Skeletal muscle cell (primary cell): ENCODE results near the gene PCDH1.

Source experiments
- DNase-seq: peaks from one replicate; pipeline ENCODE4 v3.0.0-alpha.2; 2010; ENCODE audit warnings: low read depth
- H3K4me3 ChIP-seq: 2 replicates; pipeline ENCODE4 v1.5.1; 2011; ENCODE audit warnings: low read depth, mild to moderate bottlenecking, control low read depth, low read length, moderate library complexity

PCDH1 gene

DNA sequence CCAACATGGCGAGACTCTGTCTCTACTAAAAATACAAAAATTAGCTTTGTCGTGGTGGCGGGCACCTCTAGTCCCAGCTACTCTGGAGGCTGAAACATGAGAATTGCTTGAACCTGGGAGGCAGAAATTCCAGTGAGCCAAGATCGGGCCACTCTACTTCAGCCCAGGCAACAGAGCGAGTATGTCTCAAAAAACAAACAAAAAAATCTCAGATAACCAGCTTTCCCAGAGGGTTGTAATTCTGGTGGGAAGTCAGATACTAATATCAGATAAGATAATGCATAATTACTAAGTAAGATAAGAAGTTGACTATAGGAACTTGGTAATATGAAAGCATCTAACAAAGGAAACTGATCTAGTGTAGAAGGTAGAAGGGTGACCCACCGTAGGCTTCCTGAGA lies 60.6 kb downstream of the PCDH1 start:
- DNase-seq = no peak
- no peak overlapping the region for H3K4me3 ChIP-seq

GRCh38 chr5:141816598-141817399 lies 61.4 kb downstream of the PCDH1 start:
- no peak for DNase-seq
- no peak overlapping the region for H3K4me3 ChIP-seq

DNA sequence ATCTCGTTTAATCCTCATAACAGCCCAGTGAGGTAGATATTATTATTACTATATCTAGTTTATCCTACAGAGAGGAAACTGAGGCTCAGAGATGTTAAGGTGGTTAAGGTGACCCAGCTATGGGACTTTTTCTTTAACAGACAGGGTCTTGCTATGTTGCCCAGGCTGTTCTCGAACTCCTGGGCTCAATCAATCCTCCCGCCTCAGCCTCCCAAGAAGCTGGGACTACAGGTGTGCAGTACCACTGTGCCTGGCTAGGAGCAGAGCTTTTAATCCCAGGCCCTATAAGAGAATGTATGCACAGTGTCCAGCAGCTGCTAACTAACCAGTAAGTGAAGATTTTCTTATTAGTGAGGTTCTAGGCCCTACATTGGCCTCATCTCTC lies 62.4 kb downstream of the PCDH1 start:
- no peak for DNase-seq
- H3K4me3 ChIP-seq = no peak overlapping the region

GRCh38 chr5:141815051-141815795 lies 63.0 kb downstream of the PCDH1 start:
- no peak for DNase-seq

DNA sequence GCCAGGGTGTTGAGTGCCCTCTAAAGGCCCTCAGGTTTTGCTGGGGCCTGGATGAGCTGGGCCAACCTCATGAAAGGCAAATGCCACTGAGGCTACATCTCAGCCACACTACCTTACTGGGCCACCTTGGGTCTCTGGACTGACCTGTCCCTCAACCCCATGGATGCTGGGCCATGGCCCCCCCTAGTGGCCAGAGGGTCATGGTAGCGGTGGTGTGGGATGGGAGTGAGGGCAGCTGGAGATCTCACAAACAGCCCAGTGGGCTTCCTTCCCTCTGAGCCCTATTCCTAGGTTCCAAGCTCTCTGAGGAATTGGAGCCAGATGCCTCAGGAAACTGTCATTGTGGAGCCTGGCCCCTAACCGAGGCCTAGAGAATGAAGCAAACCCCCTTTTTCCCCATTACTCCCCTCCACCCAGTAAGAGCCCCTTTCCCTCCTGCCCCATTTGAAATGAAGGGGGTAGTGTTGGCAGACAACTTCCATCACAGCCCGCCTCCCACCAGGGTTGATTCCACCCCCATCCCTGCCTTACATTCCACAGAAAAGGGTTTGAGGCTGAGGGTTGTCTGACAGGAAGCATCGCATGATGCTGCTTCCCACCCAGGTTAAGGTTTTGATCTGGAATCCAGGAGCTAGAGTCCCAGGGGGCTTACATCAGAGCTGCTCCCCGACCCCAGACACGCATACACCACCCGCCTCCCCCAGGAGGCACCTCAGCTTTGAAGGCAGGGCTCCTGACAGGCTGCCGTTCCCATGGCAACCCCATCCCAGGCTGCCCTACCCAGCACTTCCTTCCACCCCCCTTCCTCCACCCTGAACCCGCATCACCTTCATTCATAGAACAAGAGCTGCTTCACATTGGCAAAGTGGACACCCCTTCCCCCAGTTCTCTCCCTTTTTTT lies 63.9 kb downstream of the PCDH1 start:
- DNase-seq = no peak
- no peak overlapping the region for H3K4me3 ChIP-seq

More at GRCh38 chr5:141815051-141815795, 63.0 kb downstream of the PCDH1 start:
- H3K4me3 ChIP-seq = no peak overlapping the region

GRCh38 chr5:141812512-141812911 lies 65.7 kb downstream of the PCDH1 start:
- DNase-seq = no peak
- H3K4me3 ChIP-seq = no peak overlapping the region

DNA sequence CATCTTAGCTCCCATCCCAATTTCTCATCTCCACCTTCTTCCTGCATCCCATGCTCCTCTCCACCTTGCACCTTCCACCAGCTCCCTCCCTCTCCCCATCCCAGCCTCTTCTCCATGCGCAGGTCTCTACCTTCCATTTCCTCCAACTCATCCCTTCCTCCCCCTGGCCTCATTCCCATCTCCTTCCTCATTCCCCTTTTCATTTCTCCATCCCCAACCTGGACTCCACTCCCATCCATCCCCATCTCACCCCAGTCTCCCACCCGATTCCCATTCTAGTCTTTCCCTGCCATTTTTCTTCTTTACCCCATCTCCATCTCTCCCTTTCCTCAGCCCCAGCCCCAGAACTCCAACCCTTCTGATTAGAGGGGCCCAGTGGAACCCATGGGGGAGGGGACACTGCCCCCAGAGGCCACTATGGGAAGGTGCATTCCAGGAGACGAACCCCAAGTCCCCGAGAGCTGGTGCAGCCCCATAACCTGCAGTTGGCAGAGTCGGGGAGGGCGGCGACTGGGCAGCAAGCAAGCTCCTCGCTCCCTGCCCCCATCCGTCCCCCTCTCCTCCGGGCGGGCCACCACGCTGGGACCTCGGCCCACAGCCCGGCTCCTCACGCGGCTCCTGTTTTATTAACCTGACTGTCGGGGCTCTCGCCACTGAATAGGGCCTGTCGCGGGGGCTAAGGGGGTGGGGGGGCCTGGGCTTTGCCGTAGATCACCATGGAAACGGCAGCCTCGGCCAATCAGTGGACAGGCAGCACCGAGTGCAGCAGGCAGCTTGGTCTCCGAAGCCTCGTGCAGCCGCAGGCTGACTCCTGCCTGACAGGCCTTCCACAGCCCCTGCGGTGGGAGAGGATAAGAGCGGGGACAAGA lies 66.7 kb downstream of the PCDH1 start:
- no peak for DNase-seq
- H3K4me3 ChIP-seq = peak overlapping the region; percentile 7

DNA sequence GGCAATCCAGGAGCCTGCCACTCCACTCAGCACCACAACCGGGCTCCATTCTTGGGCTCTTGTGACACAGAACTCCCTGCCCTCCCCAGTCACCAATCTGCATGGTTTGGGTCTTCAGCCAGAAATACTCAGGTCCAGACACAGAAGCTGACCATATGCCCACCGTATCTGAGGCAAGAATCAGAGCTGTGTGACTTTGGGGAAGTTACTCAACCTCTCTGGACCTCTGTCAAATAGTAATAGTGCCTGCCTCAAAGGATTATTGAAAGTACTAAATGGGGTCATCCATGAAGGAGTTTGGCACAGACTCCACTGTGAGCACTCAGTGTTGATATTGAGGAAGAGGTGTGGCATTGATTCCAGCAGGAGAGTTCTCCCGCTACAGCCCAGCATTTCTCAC lies 67.5 kb downstream of the PCDH1 start:
- DNase-seq = no peak
- no peak overlapping the region for H3K4me3 ChIP-seq

DNA sequence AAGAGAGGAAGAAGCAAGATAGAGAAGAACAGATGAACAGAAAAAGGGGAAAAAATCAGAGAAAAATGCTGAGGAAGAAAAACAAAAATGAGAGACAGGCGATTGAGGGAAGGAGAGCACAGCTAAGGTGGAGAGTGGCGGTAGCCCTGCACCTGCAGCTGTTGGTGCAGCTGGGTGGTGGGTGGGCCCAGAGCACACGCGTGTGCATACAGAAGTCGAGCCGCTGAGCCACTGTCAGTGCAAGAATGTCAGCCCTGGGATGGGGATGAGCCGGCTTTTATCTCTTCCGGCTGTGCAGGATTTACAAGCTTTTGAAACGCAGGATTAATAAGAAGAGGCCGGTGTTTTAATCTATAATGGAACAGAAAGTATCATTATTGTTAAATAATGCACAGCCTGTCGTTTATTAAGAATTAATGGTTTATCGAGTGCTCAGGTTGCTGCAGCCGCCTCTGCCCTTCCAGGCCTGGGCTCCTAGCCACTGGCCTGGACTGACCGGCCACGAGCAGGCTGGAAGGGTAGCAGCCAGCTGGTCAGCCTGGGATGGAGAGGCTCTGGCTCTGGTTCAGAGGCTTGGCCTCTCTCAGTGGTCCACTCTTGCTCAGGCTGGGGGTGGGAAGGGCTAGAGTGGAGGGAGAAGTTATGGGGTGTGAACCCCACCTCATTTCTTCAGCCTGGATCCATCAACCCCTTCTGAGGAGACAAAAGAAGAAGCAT lies 68.7 kb downstream of the PCDH1 start:
- H3K4me3 ChIP-seq = no peak overlapping the region
- no peak for DNase-seq

- H3K4me3 ChIP-seq = no peak overlapping the region
- DNase-seq = no peak
Observed at GRCh38 chr5:141808857-141809256, 69.4 kb downstream of the PCDH1 start.

GRCh38 chr5:141807732-141808131 lies 70.5 kb downstream of the PCDH1 start:
- DNase-seq = no peak
- no peak overlapping the region for H3K4me3 ChIP-seq

DNA sequence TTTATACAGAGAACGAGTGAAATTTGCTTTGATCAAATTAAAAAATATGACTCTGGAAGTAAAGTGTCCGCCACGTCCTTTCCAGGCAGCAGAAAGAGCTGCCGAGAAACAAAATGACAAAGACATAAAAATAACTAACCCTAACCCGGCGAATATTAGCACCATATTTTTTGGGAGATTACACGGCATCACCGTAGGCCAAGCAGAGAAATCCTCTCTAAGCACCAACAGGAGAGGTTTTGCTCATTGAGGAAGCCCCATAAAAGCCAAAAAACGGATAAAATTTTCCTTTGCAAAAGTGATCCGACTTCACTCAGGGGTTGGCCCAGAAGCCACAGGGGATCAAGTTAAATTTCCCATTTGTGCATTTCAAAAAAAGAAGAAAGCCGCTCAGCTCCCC lies 70.9 kb downstream of the PCDH1 start:
- no peak for DNase-seq
- no peak overlapping the region for H3K4me3 ChIP-seq

- DNase-seq = no peak
- H3K4me3 ChIP-seq = no peak overlapping the region
Observed at GRCh38 chr5:141806626-141807025, 71.6 kb downstream of the PCDH1 start.

DNA sequence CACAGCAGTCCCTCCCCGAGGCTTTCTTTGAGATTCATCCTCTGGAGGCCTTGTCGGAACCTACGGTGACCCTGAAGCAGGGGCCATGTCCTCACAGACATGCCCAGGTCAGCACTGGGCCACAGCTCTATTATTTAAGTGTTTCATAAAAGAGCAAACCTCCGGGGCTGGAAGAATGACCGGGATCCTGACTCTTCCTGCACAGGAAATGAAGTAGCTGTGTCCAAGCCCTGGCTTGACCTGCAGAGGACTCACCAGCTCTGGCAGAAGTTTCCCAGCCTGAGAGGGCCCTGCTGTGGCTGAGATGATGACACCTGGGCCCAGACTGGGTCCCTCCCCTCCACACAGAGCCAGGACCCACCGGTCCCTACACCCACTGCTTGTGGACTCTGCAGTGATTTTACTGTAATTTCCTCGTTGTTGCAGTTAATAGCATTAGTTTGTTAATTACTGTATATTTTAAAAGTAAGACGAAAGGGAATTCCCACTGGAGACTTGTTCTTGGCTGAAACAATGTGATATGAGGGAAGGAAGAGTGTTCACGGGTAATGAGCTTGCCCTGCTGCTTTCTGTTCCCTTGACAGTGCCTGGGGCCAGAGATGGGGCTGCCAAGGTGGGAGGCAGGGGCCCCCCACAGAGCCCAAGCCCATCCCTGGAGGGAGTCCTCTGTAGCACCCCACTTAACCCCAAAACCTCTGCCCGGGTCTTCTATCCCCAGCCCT lies 72.2 kb downstream of the PCDH1 start:
- DNase-seq = no peak

DNA sequence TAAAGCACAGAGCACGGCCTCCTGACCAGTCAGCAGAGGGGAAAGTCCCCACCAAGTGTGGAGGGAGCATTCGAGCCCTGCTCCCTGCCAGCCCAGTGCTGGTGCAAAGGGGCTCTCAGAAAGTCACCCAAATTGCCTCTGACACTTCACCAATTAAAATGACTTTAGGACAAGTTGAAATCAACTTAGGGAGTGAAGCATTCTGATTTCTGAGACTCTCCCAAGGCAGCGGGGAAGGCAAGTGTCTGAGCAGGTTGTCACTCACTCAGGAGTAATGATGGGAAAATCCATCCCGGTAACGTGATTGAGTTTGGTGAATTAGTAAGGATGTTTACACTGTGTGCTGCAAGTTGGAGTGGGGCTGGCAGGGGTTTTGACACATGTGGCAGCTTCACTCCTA lies 73.7 kb downstream of the PCDH1 start:
- no peak overlapping the region for H3K4me3 ChIP-seq
- no peak for DNase-seq

More for the DNA sequence above, 72.2 kb downstream of the PCDH1 start:
- H3K4me3 ChIP-seq = no peak overlapping the region
